Stromal cell of bone marrow (primary cell): ENCODE data around the gene H6PD.
"Not testable (repeated sequence)": the region's sequence is repeated elsewhere in the genome, so short reads cannot be mapped to it uniquely, and the experiment has no call there.

Source experiments
- DNase-seq: peaks from one replicate; pipeline ENCODE4 v3.0.0-alpha.2; 2012; ENCODE audit warnings: low read depth

Gene H6PD

DNA sequence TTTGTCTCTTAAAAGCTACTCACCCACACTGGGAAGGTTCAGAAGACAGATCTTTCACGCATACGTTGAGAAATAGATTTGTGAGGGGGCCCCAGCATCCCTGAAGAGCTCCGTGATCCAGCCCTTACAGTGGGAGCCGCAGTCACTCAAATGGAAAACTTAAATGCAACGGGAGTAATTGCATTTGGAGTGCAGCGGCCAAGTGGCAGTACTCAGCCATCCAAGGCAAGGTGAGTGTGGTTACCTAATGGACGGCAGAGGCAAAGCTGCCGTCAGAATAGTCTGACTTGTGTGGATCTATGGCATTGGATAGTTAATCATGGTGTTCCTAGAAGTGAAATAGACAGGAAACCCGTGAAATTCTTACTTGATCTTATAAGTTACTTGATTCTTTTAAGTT, 63.3 kb downstream of the H6PD start:
- DNase-seq: no peak

GRCh38 chr1:9298282-9298681, 63.7 kb downstream of the H6PD start:
- no peak for DNase-seq

DNA sequence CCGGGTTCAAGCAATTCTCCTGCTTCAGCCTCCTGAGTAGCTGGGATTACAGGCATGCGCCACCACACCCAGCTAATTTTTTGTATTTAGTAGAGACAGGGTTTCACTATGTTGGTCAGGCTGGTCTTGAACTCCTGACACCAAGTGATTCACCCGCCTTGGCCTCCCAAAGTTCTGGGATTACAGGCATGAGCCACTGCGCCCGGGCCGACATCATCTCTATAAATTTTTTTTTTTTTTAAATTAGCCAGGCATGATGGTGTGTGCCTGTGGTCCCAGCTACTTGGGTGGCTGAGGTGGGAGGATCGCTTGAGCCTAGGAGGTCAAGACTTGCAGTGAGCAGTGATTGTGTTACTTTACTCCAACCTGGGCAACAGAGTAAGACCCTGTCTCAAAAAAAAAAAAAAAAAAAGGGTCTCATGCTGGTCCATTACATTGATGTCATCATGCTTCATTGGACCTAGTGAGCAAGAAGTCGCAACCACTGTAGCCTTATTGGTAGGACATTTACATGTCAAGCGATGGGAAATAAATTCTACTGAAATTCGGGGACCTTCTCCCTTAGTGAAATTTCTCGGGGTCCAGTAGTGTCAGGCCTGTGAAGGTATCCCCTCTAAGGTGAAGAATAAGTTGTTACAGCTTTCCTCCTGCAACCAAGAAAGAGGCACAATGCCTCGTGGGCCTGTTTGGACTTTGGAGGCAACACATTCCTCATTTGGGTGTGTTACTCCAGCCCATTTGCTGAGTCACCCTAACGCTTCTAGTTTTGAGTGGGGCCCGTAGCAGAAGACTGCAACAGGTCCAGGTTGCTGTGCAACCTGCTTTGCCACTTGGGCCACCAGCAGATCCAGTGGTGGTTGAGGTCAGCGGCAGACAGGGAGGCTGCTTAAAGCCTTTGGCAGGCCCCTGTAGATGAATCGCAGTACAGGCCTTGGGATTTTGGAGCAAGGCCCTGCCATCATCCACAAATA, 65.3 kb downstream of the H6PD start:
- DNase-seq: not testable (repeated sequence)

GRCh38 chr1:9300573-9300972, 66.0 kb downstream of the H6PD start:
- no peak for DNase-seq

DNA sequence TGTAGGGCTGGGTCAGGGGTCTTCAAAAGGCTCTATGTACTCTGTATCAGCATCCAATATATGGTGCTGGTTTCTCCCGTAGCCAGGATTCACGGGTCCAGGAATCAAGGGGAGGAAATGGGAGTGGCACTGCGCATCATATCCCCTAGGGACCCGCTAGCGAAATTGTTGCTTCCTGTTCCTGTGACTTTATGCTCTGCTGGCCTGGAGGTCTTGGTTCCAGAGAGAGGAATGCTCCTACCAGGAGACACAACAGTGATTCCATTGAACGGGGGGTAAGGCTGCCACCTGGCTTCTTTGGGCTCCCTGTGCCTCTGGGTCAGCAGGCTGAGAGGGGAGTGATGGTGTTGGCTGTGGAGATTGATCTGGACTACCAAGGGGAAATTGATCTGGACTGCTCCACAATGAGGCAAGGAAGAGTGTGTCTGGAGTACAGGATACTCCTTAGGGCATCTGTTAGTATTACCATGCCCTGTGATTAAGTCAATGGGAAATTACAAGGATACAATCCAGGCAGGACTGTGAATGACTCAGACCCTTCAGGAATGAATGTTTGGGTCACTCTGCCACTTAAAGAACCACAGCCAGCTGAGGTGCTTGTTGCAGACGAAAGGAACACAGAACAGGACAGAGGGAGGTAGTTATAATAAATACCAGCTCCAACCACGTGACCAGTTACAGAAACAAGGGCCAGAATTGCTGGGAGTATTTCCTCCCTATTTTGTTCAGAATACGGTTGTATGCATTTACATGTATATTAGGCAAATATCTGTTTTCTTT, 68.4 kb downstream of the H6PD start:
- DNase-seq: no peak

GRCh38 chr1:9303916-9304315, 69.3 kb downstream of the H6PD start:
- no peak for DNase-seq

- no peak for DNase-seq
These were observed 70.6 kb downstream of the H6PD start for GRCh38 chr1:9305216-9305615.

DNA sequence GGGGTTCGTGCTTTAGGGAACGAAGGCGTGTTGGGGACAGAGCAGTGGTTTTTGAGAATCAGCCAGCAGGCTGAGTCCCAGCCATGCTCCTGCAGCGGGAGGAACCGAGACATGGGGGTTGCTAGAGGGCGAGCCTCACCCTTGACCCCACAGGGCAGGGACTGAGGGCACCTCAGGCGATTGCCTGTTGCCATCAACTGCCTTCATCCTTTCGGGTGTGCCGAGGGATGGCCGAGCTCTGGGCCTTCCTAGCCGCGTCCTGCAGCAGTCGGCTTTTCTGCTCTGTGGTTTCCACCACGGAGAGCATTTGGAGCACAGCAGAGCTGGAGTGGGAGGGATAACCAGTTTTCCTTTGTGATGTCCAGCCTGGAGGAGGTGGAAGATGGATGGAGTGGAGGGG, 71.4 kb downstream of the H6PD start:
- no peak for DNase-seq

- no peak for DNase-seq
These were observed 72.7 kb downstream of the H6PD start for GRCh38 chr1:9307303-9307702.

- DNase-seq: no peak
These were observed 73.7 kb downstream of the H6PD start for GRCh38 chr1:9308236-9308785.

DNA sequence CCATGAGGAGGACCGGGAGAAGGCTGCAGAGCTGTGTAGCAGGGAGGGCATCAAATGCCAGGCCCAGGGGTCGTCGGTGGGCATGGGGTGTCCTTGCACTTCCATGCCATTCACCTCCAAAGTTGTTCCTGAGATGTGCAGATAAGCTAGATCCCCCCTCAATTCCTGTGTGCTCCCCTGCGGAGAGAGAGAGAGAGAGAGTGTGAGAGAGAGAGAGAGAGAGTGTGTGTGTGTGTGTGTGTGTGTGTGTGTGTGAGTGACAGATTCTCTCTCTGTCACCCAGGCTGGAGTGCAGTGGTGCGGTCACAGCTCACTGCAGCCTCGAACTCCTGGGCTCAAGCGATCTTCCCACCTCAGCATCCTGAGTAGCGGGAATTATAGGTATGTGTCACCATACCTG, 74.5 kb downstream of the H6PD start:
- no peak for DNase-seq

DNA sequence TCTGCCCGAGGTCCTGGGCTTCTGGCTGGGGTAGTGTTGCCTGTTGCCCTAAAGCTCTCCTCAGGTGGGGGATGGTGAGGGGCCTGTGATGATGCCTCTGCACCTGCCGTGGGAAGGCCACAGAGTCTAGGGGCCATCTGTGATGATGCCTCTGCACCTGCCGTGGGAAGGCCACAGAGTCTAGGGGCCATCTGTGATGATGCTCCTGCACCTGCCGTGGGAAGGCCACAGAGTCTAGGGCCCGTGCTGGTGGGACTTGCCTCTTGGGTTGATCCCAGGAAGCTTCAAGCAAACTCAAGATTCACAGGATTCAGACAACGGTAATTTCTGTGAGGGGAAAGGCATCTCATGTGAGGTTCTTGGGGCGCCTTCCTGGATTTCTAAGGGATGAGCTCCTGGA, 75.4 kb downstream of the H6PD start:
- no peak for DNase-seq

GRCh38 chr1:9311029-9311428, 76.5 kb downstream of the H6PD start:
- DNase-seq: no peak

GRCh38 chr1:9311479-9311878, 76.9 kb downstream of the H6PD start:
- DNase-seq: no peak

GRCh38 chr1:9312168-9312720, 77.7 kb downstream of the H6PD start:
- DNase-seq: no peak

- DNase-seq: no peak
These were observed 79.0 kb downstream of the H6PD start for GRCh38 chr1:9313576-9313975.

GRCh38 chr1:9314111-9314510, 79.5 kb downstream of the H6PD start:
- DNase-seq: no peak

- DNase-seq: no peak
These were observed 80.3 kb downstream of the H6PD start for GRCh38 chr1:9314711-9315379.

- no peak for DNase-seq
These were observed 81.0 kb downstream of the H6PD start for GRCh38 chr1:9315411-9316079.

DNA sequence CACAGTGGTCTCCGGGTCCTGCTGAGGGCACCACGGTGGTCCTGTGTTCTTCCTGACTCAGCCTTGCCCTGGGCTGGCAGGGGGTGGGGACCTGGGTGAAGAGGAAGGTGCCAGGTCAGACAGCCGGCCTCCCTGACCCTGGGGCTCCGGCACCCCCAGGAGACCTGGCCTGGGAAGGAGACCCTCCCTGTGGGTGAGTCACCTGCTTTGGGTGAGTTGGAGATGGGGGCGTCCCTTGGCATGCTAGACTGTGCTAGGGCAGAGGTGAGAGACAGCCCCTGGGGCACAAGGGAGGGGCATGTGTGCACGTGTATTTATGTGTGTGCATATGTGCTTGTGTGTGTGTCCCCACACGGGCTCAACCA, 81.5 kb downstream of the H6PD start:
- DNase-seq: no peak

DNA sequence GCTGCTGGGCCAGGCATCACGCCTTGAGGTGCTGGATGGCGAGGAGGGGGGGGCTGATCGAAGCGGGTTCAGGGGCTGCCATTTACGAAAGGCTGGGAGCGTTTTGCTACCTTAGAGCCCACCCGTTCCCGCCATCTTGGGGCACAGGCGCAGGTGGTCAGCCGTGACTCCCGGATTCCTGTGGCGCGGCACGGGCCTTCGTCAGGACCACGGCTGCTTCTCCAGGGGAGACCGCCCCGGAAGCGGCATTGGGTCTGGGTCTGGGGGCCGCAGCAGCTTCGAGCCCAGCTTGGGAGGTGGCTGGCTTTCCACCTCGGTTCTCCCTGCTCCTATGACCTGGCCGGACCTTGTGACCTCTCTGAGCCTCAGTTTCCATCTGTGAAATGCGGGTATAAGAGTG, 81.9 kb downstream of the H6PD start:
- no peak for DNase-seq

GRCh38 chr1:9317072-9317471, 82.5 kb downstream of the H6PD start:
- no peak for DNase-seq
